Measurements from ENCODE around the gene CCNI2. TPM values are rescaled to one million over a fixed set of nuclear protein-coding genes. Genes with fewer than 3 reads are reported as not detected.

The CCNI2 gene
- total and polyA plus RNA-seq, 12 donors: 0.01 to 0.75 (median 0.09) TPM; not detected in 7

DNA sequence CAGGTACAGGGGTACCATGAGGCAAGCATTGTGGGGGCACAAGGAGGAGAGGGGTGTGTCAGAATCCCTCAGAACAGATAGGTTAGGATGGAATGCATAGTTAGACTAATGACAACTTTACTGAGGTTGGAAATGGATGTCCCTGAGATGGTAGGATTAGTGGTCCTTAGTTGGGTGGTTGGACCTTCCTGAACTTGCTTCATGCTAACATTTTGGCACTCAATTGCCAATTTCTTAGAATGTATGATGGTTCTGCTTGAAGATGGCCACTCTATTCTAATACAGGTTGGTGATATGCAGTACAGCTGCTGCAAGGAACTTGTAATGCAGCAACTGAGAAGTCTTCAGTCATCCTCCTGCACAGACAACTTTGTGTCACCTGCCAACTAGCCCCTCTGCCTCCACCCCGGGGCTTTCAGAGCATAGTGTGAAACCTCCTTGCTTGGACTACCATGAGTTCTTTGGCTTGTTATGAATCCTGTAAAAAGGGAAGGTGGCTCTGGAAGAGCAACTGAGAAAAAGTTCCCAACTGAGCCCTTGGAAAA is 5.4 kb downstream of the CCNI2 start:
- H3K4me3 ChIP-seq: no peak overlapping the region
- intact Hi-C loops (cut with DNase I): loop anchor here in 2 of 10 donors (5.0 to 10.0 kb wide), 3 partner anchors 62 to 132 kb away; partner anchors contain the start of gene SOWAHA (in 1 of the 2)
- no peak for DNase-seq
- peaks cover 0 to 61% (median 3%) of the 10 kb centered on the region in 9 donors for H3K36me3 ChIP-seq
- H3K27ac ChIP-seq: no peak overlapping the region
- 92 to 94% methylated on average over 1 of the region's 1 CpG for WGBS, 2 donors
- no peak for ATAC-seq
- no peaks in the 10 kb centered on the region for H3K9me3 ChIP-seq
- peaks cover 0 to 1% (median 0%) of the 10 kb centered on the region in 9 donors for H3K4me1 ChIP-seq
- TF ChIP-seq, protein P1, sequence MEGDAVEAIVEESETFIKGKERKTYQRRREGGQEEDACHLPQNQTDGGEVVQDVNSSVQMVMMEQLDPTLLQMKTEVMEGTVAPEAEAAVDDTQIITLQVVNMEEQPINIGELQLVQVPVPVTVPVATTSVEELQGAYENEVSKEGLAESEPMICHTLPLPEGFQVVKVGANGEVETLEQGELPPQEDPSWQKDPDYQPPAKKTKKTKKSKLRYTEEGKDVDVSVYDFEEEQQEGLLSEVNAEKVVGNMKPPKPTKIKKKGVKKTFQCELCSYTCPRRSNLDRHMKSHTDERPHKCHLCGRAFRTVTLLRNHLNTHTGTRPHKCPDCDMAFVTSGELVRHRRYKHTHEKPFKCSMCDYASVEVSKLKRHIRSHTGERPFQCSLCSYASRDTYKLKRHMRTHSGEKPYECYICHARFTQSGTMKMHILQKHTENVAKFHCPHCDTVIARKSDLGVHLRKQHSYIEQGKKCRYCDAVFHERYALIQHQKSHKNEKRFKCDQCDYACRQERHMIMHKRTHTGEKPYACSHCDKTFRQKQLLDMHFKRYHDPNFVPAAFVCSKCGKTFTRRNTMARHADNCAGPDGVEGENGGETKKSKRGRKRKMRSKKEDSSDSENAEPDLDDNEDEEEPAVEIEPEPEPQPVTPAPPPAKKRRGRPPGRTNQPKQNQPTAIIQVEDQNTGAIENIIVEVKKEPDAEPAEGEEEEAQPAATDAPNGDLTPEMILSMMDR (IDR thresholded peaks at IDR 0.05): no peak
- peaks cover 0 to 10% (median 0%) of the 10 kb centered on the region in 7 donors for H3K27me3 ChIP-seq

DNA sequence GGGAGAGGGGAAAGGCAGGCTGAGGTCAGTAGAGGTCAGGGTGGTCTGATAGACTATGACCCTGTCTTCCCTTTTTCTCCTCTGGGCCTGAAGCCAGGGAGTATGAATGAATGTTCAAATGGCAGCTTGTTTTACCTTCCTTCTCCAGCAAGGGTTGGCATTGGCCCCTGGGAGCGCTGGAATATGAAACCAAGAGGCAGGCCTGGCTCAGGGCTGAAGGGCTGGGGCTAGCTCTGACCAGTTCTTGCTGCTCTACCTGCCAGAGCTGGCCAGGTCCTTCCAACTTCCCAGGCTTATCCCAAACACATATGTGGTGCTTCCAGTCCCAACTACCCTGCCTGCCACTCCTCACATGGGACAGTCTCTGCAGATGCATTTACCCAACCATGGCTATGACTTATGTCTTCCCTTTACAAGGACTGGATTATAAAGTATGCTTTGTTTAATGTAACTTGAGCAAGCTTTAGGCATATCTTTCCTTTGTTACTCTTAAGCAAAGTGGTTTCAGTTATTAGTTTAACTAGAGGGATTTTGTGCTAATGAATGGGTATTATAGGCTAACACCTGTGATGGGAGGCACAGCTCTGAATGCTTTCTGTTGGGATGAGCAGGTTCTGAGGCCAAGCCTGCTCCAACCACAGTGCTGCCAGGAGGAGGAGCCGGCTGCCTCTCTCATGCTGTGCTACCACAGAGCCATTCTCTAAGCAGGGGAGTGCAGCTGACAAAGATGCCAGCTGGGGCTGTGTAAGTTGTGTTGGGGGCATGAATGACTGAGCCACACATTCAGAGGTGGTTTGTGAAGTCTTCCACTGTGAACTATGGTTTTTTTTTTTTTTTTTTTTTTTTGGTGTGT is 6.1 kb downstream of the CCNI2 start:
- Histone ChIP-seq H3K27me3 (peaks cover 0 to 3% (median 0%) of the 10 kb centered on the region in 7 donors), H3K36me3 (peaks cover 0 to 68% (median 10%) of the 10 kb centered on the region in 9 donors), H3K4me3 (no peak overlapping the region), H3K27ac (no peak overlapping the region), H3K4me1 (no peaks in the 10 kb centered on the region), H3K9me3 (no peaks in the 10 kb centered on the region)
- peak in 3 of 8 donors; percentile 6 to 41 (median 21) for ATAC-seq
- no peak for DNase-seq
- WGBS, 2 donors: 76 to 83% methylated on average over 2 of the region's 2 CpGs
- intact Hi-C loops (cut with DNase I): loop anchor here in 2 of 10 donors (5.0 to 10.0 kb wide), 3 partner anchors 61 to 131 kb away; partner anchors contain the start of gene SOWAHA (in 1 of the 2)
- TF ChIP-seq, protein P1 (IDR thresholded peaks at IDR 0.05): peak in 3 of 9 donors; percentile 4 to 16 (median 10)

DNA sequence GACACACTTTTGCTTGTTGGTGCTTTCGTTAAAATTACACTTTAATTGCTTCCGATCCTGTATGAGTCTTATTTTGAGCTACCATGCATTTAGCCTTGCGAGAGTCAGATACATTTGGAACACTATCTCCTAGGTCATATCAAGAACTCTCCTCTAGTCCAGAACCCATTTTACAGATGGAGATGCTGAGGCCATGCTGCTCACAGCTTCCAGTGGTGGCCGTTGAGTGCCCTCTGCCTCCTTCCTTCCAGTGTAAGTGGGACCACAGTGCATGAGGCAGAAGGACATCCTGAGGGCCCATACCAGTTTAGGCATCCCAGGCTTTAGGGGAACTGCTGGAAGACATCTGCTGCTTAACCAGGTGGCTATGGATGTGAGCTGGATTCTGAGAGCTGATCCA is 6.9 kb downstream of the CCNI2 start:
- DNase-seq: no peak
- intact Hi-C loops (cut with DNase I): loop anchor here in 2 of 10 donors (5.0 to 10.0 kb wide), 3 partner anchors 61 to 131 kb away; partner anchors contain the start of gene SOWAHA (in 1 of the 2)
- WGBS, 2 donors: 96 to 97% methylated on average over 4 of the region's 4 CpGs

DNA sequence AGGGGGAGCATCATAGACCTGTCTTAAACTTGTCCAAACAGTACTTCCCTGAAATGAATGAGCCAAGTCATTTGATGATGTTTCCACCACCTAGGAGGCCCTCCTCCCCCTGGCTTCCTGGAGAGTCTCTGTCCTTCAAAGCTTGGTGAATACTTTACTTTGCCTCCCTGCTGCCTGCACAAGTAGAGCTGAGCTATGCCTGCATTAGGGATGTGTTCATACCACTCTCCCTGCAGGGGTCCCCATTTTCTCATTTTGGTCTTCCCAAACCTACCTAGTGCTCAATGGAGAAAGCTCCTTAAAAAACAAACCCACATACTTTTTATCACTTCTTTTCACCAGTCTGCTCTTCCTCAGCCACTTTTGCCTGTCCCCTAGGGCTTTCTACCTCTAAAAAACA is 7.7 kb downstream of the CCNI2 start:
- intact Hi-C loops (cut with DNase I): loop anchor here in 6 of 10 donors (5.0 to 10.0 kb wide), 4 partner anchors 60 to 130 kb away; partner anchors contain the start of gene SOWAHA (in 1 of the 6)

More for the DNA sequence above, 6.9 kb downstream of the CCNI2 start:
- Histone ChIP-seq H3K36me3 (peaks cover 0 to 76% (median 16%) of the 10 kb centered on the region in 9 donors), H3K4me3 (no peak overlapping the region), H3K4me1 (no peaks in the 10 kb centered on the region), H3K9me3 (no peaks in the 10 kb centered on the region), H3K27me3 (no peaks in the 10 kb centered on the region), H3K27ac (no peak overlapping the region)
- TF ChIP-seq, protein P1 (IDR thresholded peaks at IDR 0.05): no peak
- ATAC-seq: no peak

More for the DNA sequence above, 7.7 kb downstream of the CCNI2 start:
- TF ChIP-seq, protein P1 (IDR thresholded peaks at IDR 0.05): peak in 6 of 9 donors; percentile 11 to 37 (median 32)
- no peak for DNase-seq
- no peaks in the 10 kb centered on the region for H3K9me3 ChIP-seq
- H3K36me3 ChIP-seq: peaks cover 0 to 84% (median 24%) of the 10 kb centered on the region in 9 donors
- no peak overlapping the region for H3K27ac ChIP-seq
- ATAC-seq: peak in 1 of 8 donors; percentile 56
- H3K27me3 ChIP-seq: no peaks in the 10 kb centered on the region
- no peaks in the 10 kb centered on the region for H3K4me1 ChIP-seq
- no peak overlapping the region for H3K4me3 ChIP-seq
